Stomach (tissue), 4 donors: ENCODE results near the gene THAP12.

Experiments used
- CTCF ChIP-seq, 7 experiments: fragments of 450-650 bp in 4 of 7; fragments of 200-600 bp in 3 of 7; sonication (generic) in 3 of 7; IDR thresholded peaks; one replicate each; pipeline ENCODE4 v1.5.1; 2016 to 2019; ENCODE audit warnings: antibody characterized with exemption in 7 of 7, control low read depth in 2 of 7, mild to moderate bottlenecking in 1 of 7
- EP300 ChIP-seq: sonication (generic); formaldehyde crosslinking; IDR thresholded peaks from one replicate; pipeline ENCODE4 v1.6.1; 2017; ENCODE audit warnings: antibody characterized with exemption
- POLR2A ChIP-seq, 4 donors: fragments of 450-650 bp; IDR thresholded peaks; one replicate each; pipeline ENCODE4 v1.6.1; 2016; ENCODE audit warnings: antibody characterized with exemption in 4 of 4, control low read depth in 2 of 4, mild to moderate bottlenecking in 1 of 4, moderate library complexity in 1 of 4
- POLR2AphosphoS5 ChIP-seq, 3 donors: sonication (generic); formaldehyde crosslinking; IDR thresholded peaks; one replicate each; pipeline ENCODE4 v1.6.1; 2016; ENCODE audit warnings: antibody characterized with exemption in 3 of 3

- no peak for TF ChIP-seq CTCF (IDR thresholded peaks at IDR 0.05)
- no peak for TF ChIP-seq EP300
- no peak for TF ChIP-seq POLR2A (IDR thresholded peaks at IDR 0.05)
- no peak for TF ChIP-seq POLR2AphosphoS5 (IDR thresholded peaks at IDR 0.05)
Observed at GRCh38 chr11:76307978-76308747, 72.8 kb downstream of the THAP12 start.
